ENCODE data around the gene BANF2. TPM values are rescaled to one million over a fixed set of nuclear protein-coding genes. Genes with fewer than 3 reads are reported as not detected.

BANF2 gene
- total RNA-seq, 1 donor = not detected

- Histone ChIP-seq H3K4me3 (ENCODE audit: insufficient read depth, low read length) (no peak overlapping the region), H3K27ac (ENCODE audit: low read depth, low read length) (no peak overlapping the region), H3K79me2 (ENCODE audit: insufficient read depth, low read length) (no peaks in the 10 kb centered on the region), H2AFZ (ENCODE audit: low read length) (no peak overlapping the region), H3K9me3 (ENCODE audit: low read depth, low read length) (no peaks in the 10 kb centered on the region), H3K36me3 (ENCODE audit: insufficient read depth, low read length) (no peaks in the 10 kb centered on the region), H3K27me3 (ENCODE audit: insufficient read depth, low read length) (peaks cover 2% of the 10 kb centered on the region), H4K20me1 (ENCODE audit: insufficient read depth, low read length) (no peaks in the 10 kb centered on the region), H3K4me1 (ENCODE audit: insufficient read depth, low read length) (peaks cover 2% of the 10 kb centered on the region), H3K4me2 (ENCODE audit: insufficient read depth, low read length) (no peak overlapping the region)
- no peak for TF ChIP-seq CTCF (IDR thresholded peaks at IDR 0.05; ENCODE audit: extremely low read depth, low read depth, low read length)
- DNase-seq (ENCODE audit: insufficient read length, low spot score, missing footprints) = no peak
Observed at GRCh38 chr20:17730071-17730470, 30.3 kb downstream of the BANF2 start.

GRCh38 chr20:17731233-17731632 is 31.5 kb downstream of the BANF2 start:
- H3K4me2 ChIP-seq (ENCODE audit: insufficient read depth, low read length) = no peak overlapping the region
- no peak overlapping the region for H3K27ac ChIP-seq (ENCODE audit: low read depth, low read length)
- no peaks in the 10 kb centered on the region for H3K36me3 ChIP-seq (ENCODE audit: insufficient read depth, low read length)
- peaks cover 9% of the 10 kb centered on the region for H3K4me1 ChIP-seq (ENCODE audit: insufficient read depth, low read length)
- H3K27me3 ChIP-seq (ENCODE audit: insufficient read depth, low read length) = peaks cover 2% of the 10 kb centered on the region
- no peaks in the 10 kb centered on the region for H3K79me2 ChIP-seq (ENCODE audit: insufficient read depth, low read length)
- H4K20me1 ChIP-seq (ENCODE audit: insufficient read depth, low read length) = no peaks in the 10 kb centered on the region
- TF ChIP-seq CTCF (IDR thresholded peaks at IDR 0.05; ENCODE audit: extremely low read depth, low read depth, low read length) = no peak
- H3K9me3 ChIP-seq (ENCODE audit: low read depth, low read length) = peaks cover 2% of the 10 kb centered on the region
- no peak overlapping the region for H3K4me3 ChIP-seq (ENCODE audit: insufficient read depth, low read length)
- no peak for DNase-seq (ENCODE audit: insufficient read length, low spot score, missing footprints)
- H2AFZ ChIP-seq (ENCODE audit: low read length) = no peak overlapping the region

- DNase-seq (ENCODE audit: insufficient read length, low spot score, missing footprints) = no peak
- no peaks in the 10 kb centered on the region for H3K79me2 ChIP-seq (ENCODE audit: insufficient read depth, low read length)
- peaks cover 9% of the 10 kb centered on the region for H3K4me1 ChIP-seq (ENCODE audit: insufficient read depth, low read length)
- no peak overlapping the region for H3K4me2 ChIP-seq (ENCODE audit: insufficient read depth, low read length)
- no peak overlapping the region for H3K4me3 ChIP-seq (ENCODE audit: insufficient read depth, low read length)
- H2AFZ ChIP-seq (ENCODE audit: low read length) = no peak overlapping the region
- H3K27ac ChIP-seq (ENCODE audit: low read depth, low read length) = no peak overlapping the region
- H3K27me3 ChIP-seq (ENCODE audit: insufficient read depth, low read length) = peaks cover 2% of the 10 kb centered on the region
- no peak for TF ChIP-seq CTCF (IDR thresholded peaks at IDR 0.05; ENCODE audit: extremely low read depth, low read depth, low read length)
- no peaks in the 10 kb centered on the region for H3K36me3 ChIP-seq (ENCODE audit: insufficient read depth, low read length)
- H3K9me3 ChIP-seq (ENCODE audit: low read depth, low read length) = peaks cover 3% of the 10 kb centered on the region
- no peaks in the 10 kb centered on the region for H4K20me1 ChIP-seq (ENCODE audit: insufficient read depth, low read length)
Observed at GRCh38 chr20:17732907-17733521, 33.2 kb downstream of the BANF2 start.

- Histone ChIP-seq H3K4me3 (ENCODE audit: insufficient read depth, low read length) (no peak overlapping the region), H3K36me3 (ENCODE audit: insufficient read depth, low read length) (no peaks in the 10 kb centered on the region), H3K27ac (ENCODE audit: low read depth, low read length) (no peak overlapping the region), H3K79me2 (ENCODE audit: insufficient read depth, low read length) (no peaks in the 10 kb centered on the region), H3K27me3 (ENCODE audit: insufficient read depth, low read length) (peaks cover 2% of the 10 kb centered on the region), H4K20me1 (ENCODE audit: insufficient read depth, low read length) (no peaks in the 10 kb centered on the region), H3K4me2 (ENCODE audit: insufficient read depth, low read length) (no peak overlapping the region), H3K9me3 (ENCODE audit: low read depth, low read length) (peaks cover 3% of the 10 kb centered on the region), H3K4me1 (ENCODE audit: insufficient read depth, low read length) (peaks cover 9% of the 10 kb centered on the region), H2AFZ (ENCODE audit: low read length) (peak overlapping the region; percentile 19)
- TF ChIP-seq CTCF (IDR thresholded peaks at IDR 0.05; ENCODE audit: extremely low read depth, low read depth, low read length) = no peak
- DNase-seq (ENCODE audit: insufficient read length, low spot score, missing footprints) = no peak
Observed at GRCh38 chr20:17733767-17734304, 34.1 kb downstream of the BANF2 start.

Measured in osteoblast (primary cell).